IPS DF 19.7 (cell line): ENCODE data around the gene MRGPRD.
"Not testable (repeated sequence)": the region's sequence is repeated elsewhere in the genome, so short reads cannot be mapped to it uniquely, and the experiment has no call there.

Source experiments
- DNase-seq: peaks from one replicate; pipeline ENCODE4 v3.0.0-alpha.2; 2013; ENCODE audit warnings: low read depth, low spot score

MRGPRD gene

GRCh38 chr11:68993546-68993945 lies 12.8 kb upstream of the MRGPRD start:
- DNase-seq = no peak

DNA sequence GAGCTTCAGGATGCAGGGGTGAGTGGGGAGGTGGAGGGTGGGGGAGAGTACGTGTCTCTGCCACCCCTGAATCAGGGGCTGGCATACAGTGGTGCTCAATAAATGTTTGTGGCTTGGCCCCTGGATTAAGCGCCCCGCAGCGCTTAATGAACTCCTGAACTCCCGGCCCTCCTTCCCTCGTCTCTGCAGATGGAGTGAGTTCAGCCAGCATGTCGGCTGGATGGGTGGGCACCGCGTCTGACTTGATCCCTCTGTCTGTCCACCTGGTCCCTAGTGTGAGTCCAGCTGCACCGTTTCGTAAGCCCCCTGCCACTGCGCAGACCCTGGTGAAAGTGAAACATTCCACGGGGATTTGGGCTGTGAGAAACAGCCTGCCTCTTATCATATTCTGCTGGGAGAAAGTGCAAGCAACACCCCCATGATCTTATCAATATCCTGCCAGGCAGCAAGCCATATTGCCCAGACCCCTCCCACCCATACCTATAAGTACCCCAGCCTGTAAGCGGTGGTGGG lies 12.0 kb upstream of the MRGPRD start:
- DNase-seq = no peak

DNA sequence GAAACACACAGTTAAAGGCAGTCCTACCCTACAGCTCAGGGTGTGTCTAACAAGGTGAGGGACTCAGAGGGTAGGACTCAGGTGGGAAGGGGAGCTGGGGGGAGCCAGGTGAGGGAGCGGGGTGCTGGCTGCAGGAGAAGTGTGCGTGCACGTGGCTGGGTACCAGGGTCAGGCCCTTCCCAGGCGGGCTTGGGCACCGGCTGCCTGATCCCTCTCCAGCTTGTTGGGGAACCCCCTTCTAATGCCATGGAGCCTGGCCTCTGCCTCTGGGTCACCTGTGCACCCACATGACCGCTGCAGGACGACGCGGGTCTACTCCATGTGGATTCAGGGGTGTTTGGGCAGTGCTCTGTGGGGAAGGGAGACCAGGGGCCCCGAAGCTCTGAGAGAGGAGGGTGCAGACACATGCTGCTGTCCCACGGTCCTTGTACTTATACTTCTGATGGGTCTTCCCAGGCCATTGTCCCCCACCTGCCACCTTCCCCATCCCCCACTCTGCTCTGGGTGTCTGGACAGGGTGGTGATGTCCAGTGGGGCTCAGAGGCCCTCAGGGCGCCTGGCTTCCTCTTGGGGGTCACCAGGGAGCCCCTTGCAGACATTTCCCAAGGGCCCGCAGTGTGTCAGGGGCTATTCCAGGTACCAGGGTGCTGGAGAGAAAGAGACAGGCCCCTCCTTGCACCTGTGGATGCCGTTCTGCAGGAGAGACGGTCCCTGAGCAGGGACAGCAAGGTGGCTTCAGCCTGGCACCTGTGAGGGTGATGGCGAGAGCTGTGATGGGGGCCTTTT lies 10.4 kb upstream of the MRGPRD start:
- no peak for DNase-seq

GRCh38 chr11:68989936-68990606 lies 9.3 kb upstream of the MRGPRD start:
- DNase-seq = no peak

- DNase-seq = no peak
These were observed 7.7 kb upstream of the MRGPRD start for GRCh38 chr11:68988491-68988890.

DNA sequence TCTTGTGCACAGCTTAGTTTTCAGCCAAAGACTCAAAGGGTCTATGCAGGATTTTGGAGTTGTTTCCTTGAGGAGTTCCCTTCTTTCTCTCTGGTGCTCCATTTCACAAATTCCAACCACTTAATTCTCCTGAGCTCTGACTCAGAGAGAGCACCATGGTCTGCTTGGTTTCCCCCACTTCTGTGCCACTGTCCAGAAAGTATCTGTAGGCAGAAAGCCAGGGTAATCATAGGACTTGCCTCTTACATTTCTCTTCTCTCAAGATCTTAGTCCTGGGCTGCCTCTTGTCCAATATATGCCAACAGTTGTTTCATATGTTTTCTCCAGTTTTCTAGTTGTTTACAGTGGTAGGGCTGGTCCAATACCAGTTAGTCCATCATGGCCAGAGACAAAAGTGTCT lies 6.4 kb upstream of the MRGPRD start:
- DNase-seq = no peak

- no peak for DNase-seq
These were observed 3.0 kb upstream of the MRGPRD start for GRCh38 chr11:68983801-68984200.

DNA sequence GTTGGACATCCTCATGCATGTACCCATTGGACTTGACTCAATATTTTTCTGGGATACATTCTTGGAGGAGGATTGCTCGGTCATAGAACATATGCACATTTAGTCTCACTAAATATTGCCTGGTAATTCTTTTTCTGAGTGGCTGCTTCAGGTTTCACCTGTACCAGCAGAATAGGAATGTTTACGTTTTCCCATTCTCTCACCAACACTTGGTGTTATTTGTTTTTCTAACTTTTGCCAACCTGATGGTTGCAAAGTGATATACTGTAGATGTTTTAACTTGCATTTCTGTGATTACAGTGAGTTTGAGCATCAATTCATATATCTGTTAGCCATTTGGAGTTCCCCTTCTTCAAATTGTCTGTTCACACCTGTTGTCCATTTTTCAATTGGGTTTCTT lies 1.3 kb upstream of the MRGPRD start:
- DNase-seq = no peak

DNA sequence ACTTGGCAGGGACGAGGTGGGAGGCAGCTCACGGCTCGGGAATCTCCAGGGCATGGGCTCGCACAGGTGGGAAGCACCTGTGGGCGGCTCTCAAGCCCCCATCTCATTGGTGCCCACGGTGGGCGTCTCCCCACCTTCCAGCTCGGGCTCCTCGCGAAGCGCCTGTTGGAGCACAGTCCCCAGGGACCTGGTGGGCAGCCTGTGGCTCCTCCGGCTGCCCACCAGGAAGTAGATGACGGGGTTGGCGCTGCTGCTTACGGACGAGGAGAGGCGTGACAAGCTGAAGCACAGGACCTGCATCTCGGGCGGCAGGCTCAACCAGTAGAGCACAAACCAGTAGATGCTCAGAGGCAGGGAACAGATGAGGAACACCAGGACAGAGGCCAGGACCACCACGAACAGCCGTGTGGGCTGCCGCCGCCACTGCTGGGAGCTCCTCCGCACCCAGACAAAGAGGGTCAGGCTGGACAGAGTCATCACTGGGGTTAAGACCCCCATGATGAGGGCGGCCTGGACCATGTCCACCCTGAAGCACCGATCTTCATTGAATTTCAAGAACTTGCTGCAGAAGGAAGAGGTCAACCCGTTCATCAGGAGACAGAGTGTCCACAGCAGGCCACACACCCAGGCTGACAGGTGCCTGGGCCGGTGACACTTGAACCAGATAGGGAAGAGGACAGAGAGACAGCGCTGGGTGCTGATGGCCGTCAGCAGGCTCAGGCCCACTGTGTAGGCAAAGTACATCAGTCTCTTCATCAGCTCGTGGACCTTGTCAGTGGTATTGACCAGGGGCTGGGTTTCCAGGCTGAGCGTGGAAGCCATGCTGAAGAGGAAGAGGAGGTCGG lies 633 bp downstream of the MRGPRD start:
- DNase-seq = no peak

GRCh38 chr11:68978931-68979594 lies 1.7 kb downstream of the MRGPRD start:
- DNase-seq = no peak

DNA sequence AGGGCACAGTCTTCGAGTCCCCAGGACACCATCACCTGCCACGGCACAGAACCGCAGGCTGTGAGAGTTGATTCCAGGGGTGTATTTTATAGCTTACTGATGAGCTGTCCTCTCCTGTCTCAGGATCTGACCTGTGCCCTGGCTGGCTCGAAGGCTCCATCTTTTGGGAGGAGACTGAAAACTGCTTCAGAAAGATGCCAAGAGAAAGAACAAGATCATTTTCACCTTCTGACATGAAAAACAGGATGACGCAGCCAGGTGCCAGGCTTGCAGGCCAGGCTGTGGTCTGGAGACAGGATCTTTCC lies 2.2 kb downstream of the MRGPRD start:
- DNase-seq = no peak

GRCh38 chr11:68977781-68978625 lies 2.8 kb downstream of the MRGPRD start:
- DNase-seq = no peak

DNA sequence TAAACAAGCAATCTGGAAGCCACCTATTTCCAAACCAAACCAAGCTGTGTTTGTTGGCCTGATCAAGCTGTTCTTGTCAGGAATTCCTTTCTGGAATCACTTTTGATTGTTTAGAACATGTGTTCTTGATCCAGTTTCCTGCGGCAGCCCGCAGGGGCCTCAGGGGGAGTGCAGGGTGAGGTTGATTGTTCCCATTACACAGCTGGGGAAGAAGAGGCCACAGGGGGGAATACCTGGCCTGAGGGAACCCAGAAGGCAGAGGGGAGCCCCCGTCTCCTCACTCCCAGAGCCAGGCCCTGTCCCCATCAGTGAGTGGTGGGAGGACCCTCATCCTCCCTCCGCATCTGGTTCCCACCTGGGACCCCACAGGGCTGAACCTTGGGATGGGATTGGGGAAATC lies 4.2 kb downstream of the MRGPRD start:
- DNase-seq = no peak

DNA sequence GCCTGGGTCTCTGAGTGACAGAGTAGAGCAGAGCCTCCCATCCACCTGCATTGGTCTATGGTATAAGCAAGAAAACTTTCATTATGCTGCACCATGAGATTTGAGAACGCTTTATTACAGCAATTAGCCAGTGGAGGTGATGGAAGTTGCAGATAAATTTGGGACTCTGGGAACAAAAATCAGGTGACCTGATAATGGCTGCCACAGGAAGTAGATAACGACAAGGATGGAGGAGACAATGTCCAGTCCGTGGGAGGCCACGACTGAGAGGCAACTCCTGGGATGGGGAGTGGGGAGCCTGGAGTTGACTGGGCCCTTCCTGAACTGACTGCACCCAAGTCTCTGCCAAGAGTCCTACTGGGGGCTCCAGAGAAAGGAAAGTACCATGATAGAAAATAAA lies 4.7 kb downstream of the MRGPRD start:
- no peak for DNase-seq

- peak; percentile 50 for DNase-seq
These were observed 6.2 kb downstream of the MRGPRD start for GRCh38 chr11:68974421-68975194.

DNA sequence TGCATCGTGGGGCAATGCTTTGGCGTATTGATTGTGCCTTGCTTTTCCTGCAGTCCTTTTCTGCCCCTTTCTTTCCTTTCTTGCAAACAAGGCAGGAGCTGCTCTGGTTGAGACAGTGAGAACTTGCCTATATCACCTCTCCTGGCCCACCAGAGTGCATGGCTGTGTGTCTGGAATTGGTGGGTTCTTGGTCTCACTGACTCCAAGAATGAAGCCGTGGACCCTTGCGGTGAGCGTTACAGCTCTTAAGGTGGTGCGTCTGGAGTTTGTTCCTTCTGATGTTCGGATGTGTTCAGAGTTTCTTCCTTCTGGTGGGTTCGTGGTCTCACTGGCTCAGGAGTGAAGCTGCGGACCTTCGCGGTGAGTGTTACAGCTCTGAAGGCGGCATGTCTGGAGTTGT lies 7.1 kb downstream of the MRGPRD start:
- DNase-seq = not testable (repeated sequence)

GRCh38 chr11:68973219-68973618 lies 7.6 kb downstream of the MRGPRD start:
- DNase-seq = no peak

DNA sequence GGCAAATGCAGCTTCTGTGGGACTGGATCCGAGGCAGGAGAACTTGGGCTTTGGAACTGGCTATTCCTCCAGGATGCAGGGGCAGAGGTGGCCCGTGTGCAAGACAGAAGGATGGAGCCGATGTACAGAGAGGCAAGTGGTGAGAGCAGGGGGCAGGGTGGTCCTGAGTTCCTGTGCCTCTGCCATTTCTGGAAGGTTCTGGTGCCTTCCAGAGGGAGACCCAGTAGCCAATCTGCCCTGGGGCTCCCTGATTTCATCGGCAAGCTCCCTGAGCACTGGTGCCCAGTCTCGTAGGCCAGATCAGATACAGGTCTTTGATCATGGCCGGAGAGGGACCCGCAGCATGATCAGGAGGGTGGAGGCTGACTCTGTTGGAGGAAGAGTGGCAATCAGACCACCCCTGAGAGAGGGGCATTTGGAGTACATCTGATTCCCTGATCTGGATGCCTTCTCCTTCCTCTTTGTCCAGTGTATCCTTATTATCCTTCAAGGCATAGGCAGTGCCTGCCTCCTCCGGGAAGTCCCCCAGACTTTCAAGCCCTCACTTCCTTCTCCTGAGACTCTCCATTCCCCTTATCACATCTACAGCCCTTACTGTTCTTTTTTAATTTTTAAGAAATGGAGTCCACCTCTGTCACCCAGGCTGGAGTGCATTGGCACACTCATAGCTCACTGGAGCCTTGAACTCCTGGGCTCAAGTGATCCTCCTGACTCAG lies 9.7 kb downstream of the MRGPRD start:
- no peak for DNase-seq

DNA sequence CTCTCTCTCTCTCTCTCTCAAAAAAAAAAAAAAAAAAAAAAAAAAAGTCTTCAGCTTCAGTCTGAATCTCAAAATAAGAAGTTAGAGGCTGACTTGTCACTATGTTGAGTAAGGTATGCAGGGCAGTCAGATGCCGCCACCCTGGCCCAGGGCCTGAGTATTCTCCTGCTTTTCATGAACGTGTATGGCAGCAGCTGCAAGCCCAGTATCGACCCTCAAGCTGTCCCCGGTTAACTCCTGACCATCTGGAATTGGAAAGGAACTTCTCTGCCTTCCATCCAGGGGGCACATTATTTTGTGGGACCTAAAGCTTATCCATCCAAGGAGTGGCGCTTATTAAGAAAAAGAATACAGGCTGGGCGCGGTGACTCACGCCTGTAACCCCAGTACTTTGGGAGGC lies 11.4 kb downstream of the MRGPRD start:
- no peak for DNase-seq
